NCI-H2081 treated with DMSO at 0.1 percent for 48 hours (cell line): ENCODE results near the gene ELF3.
"Not testable (repeated sequence)": the region's sequence is repeated elsewhere in the genome, so short reads cannot be mapped to it uniquely, and the experiment has no call there.

ENCODE experiments used
- DNase-seq: peaks from one replicate; lab custom pipeline; 2025; lab: John Stamatoyannopoulos, UW

ELF3 gene

DNA sequence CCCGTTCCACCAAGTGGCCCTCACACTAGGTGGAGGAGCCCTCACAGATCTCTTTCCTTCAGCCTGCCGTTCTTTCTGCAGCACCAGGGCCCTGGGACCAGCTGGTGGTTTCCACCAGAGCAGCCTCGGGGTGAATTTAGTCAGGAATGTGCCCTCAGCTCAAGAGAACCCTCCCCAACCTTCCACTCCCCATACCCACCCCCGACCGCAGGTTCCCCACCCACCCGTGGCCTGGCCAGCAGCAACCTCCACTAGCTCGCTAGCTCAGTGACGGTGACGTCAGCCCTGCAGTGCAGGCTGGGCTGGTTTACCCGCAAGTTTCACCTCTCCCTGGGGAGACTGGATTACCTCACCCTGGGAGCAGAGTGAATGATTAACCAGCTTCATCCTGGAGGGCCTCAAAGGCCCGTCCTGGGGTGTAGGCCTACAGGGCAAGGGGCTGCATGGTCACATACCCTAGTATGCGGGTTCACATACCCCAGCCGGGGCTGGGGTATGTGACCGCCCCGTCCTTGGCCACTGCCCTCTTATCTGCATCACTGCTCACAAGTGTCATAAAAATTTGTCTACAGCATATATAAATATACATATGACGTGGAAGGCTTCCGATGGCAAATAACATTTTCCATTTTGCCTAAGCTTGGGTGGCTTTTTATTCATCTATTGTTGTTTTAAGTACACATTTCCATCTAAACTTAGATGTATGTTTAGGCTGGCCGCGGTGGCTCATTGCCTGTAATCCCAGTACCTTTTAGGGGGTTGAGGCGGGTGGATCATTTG lies 24.5 kb downstream of the ELF3 start:
- DNase-seq, result no peak

DNA sequence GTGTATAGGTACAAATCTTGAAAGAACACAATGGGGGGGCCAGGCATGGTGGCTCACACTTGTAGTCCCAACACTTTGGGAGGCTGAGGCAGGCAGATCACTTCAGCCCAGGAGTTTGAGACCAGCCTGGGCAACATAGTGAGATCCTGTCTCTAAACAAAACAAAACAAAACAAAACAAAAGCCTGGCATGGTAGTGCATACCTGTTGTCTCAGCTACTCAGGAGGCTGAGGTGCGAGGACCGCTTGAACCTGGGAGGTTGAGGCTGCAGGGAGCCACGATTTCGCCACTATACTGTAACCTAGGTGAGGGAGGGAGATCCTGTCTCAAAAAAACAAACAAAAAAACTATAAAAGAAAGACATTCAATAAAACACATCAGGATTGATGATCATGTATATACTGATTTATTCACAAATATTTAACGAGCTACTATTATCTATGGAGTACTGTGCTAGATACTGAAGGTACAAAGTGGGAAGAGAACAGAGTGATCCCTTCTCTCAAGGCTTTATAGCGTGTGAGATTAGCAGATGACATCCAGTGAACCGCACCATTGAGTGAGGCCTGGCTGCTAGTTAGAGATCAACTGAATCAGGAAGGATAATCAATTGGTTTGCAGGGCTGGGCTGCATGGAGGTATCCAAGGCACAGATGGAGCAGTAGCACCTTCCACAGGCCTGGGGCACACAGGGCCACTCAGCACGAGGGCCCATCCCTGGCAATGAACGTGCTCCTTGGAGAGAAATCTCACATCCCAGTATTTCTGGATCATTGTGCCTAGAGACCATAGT lies 26.4 kb downstream of the ELF3 start:
- DNase-seq, result no peak

DNA sequence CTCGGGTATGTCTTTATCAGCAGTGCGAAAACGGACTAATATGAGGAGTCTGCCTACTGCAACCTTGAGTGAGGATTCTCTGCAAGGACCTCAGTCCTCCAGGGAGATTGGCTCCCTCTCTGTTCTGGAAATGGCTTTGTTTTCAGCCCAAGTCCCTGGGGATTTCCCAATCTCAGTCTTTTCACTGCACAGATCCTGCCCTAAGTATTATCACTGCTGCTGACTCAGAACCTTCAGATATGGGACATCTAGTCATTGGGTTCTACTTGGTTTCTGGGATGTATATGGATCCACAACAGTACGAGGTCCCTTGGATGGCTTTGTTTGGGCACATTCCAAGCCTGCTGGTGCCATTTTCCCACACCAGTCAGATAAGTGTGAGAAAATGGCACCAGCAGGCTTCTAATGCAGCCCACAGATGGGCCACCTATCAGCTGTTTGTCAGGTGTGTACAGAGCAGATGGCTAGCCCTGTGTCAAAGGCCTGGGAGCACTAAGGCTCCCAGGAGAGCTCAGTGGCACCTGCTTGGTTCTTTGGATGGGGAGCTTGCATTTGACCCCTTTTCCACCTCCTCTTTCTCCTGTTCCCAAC lies 27.4 kb downstream of the ELF3 start:
- DNase-seq, result no peak

DNA sequence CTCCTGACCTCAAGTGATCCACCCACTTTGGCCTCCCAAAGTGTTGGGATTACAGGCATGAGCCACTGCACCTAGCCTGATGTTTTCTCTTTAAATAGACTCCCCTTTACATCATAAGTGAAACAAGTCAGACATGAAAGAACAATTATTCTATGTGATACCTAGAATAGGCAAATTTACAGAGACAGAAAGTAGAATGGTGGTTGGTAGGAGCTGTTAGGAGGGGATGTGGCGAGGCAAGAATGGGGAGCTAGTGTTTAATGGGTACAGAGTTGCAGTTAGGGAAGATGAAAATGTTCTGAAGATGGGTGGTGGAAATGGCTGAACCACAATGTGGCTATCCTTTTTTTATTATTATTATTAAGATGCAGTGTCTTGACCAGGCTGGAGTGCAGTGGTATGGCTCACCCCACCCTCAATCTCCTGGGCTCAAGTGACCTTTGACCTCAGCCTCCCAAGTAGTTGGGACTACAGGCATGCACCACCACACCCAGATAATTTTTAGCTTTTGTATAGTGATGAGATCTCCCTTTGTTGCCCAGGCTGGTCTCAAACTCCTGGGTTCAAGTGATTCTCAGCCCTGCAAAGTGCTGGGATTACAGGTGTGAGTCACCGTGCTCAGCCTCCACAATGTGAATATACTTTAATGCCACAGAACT lies 28.4 kb downstream of the ELF3 start:
- DNase-seq, result no peak

DNA sequence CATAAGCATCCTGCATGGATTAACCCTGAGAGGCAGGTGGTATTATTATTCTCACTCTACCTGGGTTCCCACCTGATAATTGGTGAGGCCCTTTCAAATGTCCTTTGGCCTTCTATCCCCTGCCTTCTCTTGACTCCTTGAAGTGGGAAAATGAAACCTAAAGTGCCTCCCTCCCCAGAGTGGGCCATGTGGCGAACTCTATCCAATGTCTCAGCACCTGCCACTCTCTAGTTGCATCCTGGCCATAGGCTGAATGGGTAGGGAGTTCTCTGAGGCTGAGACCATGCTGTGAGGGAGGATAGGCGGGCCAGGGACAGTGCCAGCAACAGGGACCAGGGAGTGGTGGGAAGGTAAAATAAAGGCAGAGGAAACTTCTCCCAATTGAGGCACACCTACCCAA lies 35.3 kb downstream of the ELF3 start:
- DNase-seq, result peak; percentile 29

DNA sequence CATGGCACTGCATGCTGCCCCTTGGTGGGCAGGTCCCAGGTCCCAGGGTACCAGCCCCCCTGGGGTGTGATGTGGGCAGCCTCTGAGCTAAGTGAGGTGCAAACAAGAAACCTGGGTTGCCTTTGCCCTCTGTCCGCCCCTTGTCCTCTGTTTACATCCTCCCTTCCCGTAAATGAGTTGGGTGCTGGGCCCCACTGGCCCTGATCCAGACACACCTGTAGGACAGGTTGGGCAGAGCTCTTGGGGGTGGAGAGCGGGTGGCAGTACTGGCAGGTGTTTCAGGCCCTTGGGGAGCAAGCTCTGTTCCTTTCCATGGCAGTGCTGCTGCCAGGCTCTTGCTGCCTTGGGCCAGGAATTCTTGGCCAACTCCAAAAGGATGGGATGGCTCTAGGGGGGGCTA lies 35.8 kb downstream of the ELF3 start:
- DNase-seq, result peak; percentile 48

DNA sequence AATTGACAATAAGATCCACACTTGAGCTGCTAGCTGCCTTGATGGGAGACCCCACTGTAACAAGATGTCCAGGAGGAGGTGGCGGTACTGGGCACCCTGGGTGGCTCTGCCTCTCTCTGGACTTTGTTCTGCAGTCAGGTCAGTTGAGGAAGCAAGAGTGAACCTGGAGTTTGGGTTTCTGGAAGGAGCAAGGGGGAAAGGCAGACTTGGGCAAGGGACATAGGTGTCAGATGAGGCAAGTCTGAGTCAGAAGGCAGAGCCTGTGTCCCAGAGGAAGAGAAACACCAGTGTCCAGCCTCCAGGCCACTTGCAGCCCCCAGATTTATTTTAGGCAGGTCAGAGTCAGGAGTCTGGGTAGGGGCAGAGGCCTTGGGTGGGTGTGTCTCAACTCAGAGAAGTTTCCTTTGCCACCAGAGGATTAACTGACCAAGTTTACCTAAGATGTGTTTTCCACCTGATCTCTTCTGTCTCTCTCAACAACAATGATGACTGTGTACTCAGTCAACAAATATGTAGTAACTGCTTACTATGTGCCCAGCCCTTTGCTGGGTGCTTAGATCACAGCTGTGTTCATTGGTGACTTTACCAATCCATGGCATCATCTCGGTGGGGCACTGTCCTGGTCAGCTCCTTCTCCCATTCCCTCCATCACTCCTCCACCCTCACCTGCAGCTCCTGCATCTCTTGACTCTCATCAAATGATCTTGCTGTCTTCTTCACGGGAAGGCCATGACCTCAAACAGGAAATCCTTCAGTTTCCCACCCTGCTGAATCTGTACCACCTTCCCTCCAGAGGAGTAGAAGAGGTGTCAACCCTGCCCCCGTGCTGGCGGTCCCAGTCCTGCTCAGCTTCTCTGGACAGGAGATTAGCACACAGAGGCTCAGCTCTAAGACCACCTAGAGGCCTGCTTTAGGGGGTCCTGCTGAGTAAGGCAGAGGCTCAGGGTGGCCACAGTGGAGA lies 36.6 kb downstream of the ELF3 start:
- DNase-seq, result no peak

DNA sequence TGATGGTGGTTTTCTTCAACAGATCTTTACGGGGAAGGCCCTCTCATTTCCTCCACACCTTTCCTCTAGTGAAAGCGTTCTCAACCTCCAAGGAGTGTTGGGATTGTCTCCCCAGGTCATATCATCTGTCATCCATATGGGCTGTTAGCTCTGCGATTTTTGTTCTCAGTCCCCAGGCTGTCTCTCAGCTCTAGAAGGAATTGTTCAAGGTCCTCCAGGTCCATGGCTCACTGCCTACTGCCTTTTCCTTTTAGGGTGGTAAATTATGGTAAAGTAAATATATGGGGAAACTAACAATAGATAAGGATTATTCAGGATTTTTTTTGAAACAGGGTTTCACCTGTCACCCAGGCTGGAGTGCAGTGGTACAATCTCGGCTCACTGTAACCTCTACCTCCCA lies 37.6 kb downstream of the ELF3 start:
- DNase-seq, result no peak

DNA sequence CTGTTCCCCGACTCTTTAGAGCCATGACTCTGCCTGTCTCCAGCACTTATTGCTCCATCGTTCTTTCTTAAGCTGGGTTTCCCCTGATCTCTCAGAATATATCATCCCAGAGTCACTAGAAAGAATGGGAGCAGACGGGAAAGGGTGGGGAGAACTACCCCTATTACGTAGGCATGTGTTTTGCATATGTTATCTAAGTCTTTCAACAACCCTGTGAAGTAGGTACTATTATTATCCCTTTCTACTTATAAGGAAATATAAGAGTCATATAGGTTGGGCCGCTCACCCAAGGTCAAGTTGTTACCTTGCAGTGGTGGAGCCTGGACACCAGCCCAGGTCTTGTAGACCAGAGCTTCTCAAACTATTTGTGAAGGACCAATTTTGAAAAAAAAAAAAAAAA lies 38.7 kb downstream of the ELF3 start:
- DNase-seq, result no peak

DNA sequence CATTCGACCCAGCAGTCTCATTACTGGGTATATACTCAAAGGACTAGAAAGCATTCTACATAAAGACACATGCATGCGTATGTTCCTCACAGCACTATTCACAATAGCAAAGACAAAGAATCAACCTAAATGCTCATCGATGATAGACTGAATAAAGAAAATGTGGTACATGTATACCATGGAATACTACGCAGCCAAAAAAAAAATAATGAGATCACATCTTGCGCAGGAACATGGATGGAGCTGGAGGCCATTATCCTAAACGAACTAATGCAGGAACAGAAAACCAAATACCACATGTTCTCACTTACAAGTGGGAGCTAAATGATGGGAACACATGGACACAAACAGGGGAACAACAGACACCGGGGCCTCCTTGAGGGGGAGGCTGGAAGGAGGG lies 43.7 kb downstream of the ELF3 start:
- DNase-seq, result no peak

DNA sequence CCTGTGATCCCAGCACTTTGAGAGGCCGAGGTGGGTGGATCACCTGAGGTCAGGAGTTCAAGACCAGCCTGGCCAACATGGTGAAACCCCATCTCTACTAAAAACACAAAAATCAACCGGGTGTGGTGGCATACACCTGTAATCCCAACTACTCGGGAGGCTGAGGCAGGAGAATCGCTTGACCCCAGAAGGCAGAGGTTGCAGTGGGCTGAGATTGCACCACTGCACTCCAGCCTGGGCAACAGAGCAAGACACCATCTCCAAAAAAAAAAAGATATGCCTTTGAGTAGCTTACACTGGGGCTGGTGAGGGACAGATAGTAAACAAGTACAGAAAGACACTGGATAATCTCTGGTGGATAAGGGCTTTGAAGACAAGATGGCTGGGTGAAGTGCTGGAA lies 44.3 kb downstream of the ELF3 start:
- not testable (repeated sequence) for DNase-seq

DNA sequence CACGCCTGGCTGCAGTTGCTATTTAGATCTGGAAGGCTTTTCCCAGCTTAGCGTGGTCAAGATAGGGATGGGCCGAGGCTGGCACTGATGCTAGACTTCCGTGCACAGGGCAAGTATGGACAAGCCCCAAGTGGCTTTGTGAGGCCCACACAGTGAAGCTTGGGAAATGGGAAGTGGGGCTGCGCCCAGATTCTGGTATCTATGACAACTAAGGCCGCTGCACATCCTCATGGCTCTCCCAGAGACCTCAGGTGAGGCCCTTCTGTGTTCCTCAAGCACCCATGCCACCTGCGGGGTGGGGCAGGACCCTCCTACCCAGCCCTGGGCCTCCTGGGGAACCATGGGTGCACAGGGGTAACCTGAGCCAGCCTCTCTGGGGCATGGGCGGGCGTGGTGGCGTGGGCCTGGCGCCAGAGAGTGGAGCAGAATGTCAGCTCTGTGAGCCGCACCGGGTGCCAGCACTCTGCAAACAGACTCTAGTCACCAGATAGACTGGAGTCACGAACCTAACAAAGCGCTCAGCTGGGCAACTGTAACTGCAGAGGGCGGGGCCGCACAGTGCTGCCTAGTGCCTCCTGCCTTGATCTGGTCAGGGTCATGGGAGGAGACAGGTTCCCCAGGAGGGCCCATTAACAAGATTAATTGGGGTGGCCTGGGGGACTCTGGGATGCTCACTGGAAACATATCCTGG lies 46.4 kb downstream of the ELF3 start:
- peak; percentile 98 for DNase-seq

DNA sequence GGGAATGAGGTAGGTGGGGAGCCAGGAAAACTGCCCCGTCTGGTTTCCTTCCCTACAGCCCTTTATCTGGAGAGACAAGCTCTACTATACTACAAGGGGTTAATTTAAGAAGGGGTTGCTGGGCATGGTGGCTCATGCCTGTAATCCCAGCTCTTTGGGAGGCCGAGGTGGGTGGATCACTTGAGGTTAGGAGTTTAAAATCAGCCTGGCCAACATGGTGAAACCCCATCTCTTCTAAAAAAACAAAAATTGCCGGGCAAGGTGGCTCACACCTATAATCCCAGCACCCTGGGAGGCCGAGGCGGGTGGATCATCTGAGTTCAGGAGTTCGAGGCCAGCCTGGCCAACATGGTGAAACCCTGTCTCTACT lies 46.9 kb downstream of the ELF3 start:
- DNase-seq, result not testable (repeated sequence)

DNA sequence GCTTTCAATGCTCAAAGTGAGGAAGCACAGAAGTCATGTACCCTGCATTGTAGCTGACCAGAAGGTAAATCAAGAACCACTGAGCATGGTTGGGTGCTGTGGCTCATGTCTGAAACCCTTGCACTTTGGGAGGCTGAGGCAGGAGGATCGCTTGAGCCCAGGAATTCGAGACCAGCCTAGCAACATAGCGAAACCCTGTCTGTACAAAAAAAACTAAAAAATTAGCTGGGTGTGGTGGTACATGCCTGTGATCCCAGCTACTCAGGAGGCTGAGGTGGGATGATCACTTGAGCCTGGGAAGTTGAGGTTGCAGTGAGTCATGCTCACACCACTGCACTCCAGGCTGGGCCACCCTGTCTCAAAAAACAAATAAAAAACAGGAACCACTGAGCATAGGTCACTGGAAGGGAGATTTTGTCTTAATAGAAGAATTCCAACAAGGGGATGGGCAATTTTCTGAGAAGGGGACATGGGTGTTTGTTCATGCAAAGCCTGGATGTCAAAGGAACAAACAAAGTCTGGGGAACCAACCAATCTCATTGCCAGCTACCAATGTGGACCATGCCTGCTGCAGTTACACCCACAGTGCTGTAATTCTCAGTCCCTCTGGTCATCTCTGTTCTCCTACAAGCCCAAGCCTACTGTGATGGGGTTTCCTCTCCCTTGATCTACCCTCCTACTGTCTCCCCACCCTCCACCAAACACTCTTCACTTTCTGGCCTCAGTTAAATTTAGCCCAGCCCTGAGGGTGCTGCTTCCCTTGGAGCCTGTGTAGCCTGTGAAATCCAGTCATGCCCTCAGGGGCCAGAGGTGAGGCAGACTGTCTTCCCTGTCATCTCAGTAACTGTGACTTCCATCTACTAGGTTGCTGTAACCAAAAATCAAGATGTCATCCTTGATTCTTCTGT lies 47.9 kb downstream of the ELF3 start:
- DNase-seq, result no peak

DNA sequence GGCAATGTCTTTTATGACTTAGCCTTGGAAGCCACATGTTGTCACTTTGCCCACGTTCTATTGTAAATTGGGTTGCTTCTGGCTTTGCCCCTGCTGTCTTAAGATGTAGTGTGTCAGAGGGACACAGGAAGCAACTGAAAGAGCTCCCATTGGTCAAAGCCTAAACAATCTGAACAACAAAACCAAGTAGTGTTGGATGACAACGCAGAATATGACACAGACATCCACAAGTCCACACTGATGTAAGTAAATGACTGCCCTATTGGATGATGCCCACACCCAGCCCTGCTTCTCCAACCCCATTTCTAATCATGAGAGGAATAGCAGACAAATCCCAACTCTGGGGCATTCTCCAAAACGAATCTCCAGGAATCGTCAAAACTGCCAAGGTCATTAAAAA lies 50.7 kb downstream of the ELF3 start:
- no peak for DNase-seq

DNA sequence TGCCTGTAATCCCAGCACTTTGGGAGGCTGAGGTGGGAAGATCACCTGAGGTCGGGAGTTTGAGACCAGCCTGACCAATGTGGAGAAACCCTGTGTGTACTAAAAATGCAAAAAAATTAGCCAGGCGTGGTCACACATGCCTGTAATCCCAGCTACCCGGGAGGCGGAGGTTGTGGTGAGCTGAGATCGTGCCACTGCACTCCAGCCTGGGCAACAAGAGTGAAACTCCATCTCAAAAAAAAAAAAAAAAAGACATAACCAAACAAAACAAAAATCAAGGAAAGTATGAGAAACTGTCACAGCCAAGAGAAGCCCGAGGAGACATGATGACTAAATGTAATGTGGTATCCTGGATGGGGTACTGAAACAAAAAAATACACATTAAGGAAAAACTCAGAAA lies 51.4 kb downstream of the ELF3 start:
- DNase-seq, result not testable (repeated sequence)

DNA sequence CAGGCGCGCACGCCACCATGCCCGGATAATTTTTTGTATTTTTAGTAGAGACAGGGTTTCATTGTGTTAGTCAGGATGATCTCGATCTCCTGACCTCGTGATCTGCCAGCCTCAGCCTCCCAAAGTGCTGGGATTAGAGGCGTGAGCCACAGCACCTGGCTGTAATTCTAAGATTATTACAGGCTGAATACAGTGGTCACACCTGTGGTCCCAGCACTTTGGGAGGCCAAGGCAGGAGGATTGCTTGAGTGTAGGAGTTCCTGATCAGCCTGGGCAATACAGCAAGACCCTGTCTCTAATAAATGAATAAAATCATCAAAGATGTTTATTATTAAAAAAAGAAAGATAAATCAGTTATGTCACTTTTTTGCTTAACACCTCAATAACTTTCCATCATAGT lies 52.2 kb downstream of the ELF3 start:
- DNase-seq, result not testable (repeated sequence)

DNA sequence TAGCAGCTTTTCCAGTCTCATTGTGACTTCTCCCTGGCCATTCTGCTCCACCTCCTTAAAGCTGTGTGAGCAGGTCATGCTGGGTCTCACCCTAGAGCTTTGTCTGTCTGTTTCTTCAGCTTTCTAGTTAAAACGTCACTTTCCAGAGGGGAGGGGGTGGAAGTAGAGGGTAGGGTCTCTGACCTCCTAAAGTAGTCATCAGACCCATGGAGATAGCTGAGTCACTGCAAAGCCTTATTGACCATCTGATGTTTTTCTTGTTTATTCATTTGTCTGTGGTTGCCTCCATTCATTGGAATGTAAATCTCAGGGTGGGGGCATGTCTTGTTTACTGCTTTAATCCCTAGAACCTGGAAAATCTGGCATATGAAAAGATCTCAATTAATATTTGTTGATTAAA lies 52.7 kb downstream of the ELF3 start:
- no peak for DNase-seq

DNA sequence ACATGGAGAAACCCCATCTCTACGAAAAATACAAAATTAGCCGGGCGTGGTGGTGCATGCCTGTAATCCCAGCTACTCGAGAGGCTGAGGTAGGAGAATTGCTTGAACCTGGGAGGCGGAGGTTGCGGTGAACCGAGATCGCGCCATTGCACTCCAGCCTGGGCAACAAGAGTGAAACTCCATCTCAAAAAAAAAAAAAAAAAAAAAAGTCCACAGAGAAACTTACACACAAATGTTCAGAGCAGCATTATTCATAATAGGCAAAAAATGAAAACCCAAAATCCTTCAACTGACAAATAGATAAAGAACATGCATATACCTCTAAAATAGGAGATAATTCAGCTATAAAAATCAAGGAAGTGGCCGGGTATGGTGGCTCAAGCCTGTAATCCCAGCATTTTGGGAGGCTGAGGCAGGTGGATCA lies 54.5 kb downstream of the ELF3 start:
- not testable (repeated sequence) for DNase-seq
